ENCODE measurements around the gene PTPN1. TPM values are rescaled to one million over a fixed set of nuclear protein-coding genes. Genes with fewer than 3 reads are reported as not detected.

PTPN1 gene
- total RNA-seq, 4 donors from 2014 or later = 20.7 to 26.7 (median 23.7) TPM

DNA sequence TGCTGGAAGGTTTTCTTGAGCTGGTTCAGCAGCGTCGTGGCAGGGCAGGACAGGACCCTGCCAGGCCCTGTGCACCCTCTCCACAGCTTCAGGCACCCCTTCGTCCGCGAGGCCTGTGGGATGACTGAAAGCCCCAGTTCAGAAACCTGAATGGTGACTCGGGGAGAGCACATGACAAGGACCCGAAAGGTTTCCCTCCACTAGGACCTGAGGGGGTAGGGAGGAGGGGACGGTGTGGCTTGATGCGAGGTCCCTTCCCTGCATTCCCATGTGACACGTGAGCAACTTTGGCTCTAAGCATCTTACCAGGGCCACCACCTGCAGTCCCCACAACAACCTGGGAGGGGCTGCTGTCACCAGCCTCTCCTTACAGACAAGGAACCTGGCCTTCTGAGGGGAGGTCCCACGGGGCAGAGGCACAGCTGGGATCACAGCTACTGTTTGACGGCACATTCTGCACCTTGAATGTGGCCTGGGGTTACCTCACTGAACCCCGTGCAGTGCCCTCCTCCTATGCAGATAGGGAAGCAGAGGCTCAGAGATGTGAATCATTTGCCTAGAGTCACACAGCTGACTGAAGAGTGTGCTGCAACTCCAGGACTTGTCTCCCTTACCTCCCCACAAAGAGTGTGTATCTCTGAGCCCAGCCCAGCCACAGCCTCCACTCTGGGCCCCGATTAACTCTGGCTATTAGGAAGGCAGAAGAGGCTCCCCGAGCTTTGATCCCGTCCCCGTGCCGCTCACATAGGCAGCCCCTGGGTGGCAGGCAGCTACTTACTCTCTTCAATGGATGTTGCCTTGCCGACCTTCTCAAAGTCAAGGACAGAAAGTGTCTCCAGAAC lies 84.6 kb downstream of the PTPN1 start:
- WGBS, 2 donors = 48 to 57% methylated on average over 16 to 19 of the region's 19 CpGs
- H3K27me3 ChIP-seq = peaks cover 0 to 16% of the 10 kb centered on the region in 2 donors
- H3K36me3 ChIP-seq = peaks cover 0 to 1% (median 0%) of the 10 kb centered on the region in 3 donors
- H3K4me3 ChIP-seq = no peak overlapping the region
- DNase-seq (ENCODE audit: low spot score in 2 of 2) = no peak
- peaks cover 0 to 30% (median 2%) of the 10 kb centered on the region in 4 donors for H3K4me1 ChIP-seq
- TF ChIP-seq EP300 (IDR thresholded peaks at IDR 0.05) (no peak), POLR2A (IDR thresholded peaks at IDR 0.05) (no peak)
- TF ChIP-seq, protein P1, sequence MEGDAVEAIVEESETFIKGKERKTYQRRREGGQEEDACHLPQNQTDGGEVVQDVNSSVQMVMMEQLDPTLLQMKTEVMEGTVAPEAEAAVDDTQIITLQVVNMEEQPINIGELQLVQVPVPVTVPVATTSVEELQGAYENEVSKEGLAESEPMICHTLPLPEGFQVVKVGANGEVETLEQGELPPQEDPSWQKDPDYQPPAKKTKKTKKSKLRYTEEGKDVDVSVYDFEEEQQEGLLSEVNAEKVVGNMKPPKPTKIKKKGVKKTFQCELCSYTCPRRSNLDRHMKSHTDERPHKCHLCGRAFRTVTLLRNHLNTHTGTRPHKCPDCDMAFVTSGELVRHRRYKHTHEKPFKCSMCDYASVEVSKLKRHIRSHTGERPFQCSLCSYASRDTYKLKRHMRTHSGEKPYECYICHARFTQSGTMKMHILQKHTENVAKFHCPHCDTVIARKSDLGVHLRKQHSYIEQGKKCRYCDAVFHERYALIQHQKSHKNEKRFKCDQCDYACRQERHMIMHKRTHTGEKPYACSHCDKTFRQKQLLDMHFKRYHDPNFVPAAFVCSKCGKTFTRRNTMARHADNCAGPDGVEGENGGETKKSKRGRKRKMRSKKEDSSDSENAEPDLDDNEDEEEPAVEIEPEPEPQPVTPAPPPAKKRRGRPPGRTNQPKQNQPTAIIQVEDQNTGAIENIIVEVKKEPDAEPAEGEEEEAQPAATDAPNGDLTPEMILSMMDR (IDR thresholded peaks at IDR 0.05) = no peak
- no peaks in the 10 kb centered on the region for H3K9me3 ChIP-seq
- H3K27ac ChIP-seq = no peak overlapping the region

DNA sequence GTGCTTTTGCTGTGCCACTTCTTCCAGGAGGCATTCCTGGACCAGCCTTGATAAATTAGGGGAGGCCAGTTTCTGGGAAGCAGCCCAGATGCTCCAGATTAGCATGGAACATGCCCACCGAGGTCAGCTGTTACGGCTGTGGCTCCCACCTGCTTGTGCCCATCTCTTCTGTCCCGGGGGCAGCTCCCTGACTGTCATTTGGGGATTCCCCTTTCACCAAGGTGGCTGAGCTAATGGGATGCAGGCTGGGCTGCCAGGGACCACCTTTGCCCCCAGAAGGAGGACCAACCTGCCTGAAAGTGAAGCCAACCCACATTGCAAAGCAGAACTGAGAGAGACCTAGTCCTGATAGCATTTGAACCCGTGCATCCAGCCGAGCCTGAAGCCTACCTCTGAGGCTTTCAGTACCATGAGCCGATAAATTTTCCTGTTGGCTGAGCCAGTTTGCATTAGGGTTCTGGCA lies 85.3 kb downstream of the PTPN1 start:
- Histone ChIP-seq H3K27me3 (peaks cover 0 to 16% of the 10 kb centered on the region in 2 donors), H3K36me3 (no peaks in the 10 kb centered on the region), H3K4me3 (no peak overlapping the region), H3K9me3 (no peaks in the 10 kb centered on the region), H3K4me1 (peaks cover 0 to 30% (median 2%) of the 10 kb centered on the region in 4 donors), H3K27ac (no peak overlapping the region)
- TF ChIP-seq POLR2A (IDR thresholded peaks at IDR 0.05) = no peak
- TF ChIP-seq, protein P1 (IDR thresholded peaks at IDR 0.05) = no peak
- TF ChIP-seq EP300 (IDR thresholded peaks at IDR 0.05) = no peak
- DNase-seq (ENCODE audit: low spot score in 2 of 2) = no peak
- 66 to 72% methylated on average over 6 of the region's 6 CpGs for WGBS, 2 donors

DNA sequence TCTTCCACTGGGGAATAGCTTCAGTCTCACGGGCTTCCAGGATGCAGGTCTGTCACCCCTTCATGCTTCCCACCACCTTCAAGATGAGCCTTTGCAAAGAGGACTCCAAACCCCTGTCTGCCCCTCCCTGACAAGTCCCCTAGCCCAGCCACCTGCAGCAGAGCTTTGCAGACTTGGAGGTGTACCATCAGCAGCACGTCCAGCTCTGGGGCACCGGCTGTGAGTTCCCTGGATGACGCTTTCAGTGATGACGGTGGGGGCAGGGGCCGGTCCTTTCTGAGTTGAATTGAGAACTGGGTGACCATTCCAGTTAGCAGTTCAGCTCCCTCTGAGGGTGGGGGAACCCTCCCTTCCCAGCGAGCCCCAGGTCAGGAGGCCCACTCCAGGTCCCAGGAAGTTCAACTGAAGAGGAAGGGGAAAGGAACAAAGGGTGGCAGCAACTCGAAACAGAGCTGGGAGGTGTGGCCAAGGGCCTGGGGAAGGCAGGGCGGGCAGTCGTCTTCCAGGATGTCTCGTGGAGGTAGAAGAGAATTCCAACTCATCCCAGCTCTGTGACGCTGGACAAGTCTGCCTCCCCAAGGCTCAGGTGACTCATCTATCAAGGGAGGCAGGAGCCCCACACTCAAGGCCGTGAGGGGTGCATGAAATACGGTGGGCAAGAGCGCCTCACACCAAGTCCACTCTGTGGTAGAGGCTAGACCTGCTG lies 86.0 kb downstream of the PTPN1 start:
- TF ChIP-seq, protein P1 (IDR thresholded peaks at IDR 0.05) = no peak
- no peak overlapping the region for H3K27ac ChIP-seq
- H3K4me1 ChIP-seq = peaks cover 0 to 30% (median 2%) of the 10 kb centered on the region in 4 donors
- no peaks in the 10 kb centered on the region for H3K9me3 ChIP-seq
- H3K27me3 ChIP-seq = peaks cover 0 to 21% of the 10 kb centered on the region in 2 donors
- no peak overlapping the region for H3K4me3 ChIP-seq
- 32 to 42% methylated on average over 15 of the region's 15 CpGs for WGBS, 2 donors
- no peak for DNase-seq (ENCODE audit: low spot score in 2 of 2)
- H3K36me3 ChIP-seq = no peaks in the 10 kb centered on the region

DNA sequence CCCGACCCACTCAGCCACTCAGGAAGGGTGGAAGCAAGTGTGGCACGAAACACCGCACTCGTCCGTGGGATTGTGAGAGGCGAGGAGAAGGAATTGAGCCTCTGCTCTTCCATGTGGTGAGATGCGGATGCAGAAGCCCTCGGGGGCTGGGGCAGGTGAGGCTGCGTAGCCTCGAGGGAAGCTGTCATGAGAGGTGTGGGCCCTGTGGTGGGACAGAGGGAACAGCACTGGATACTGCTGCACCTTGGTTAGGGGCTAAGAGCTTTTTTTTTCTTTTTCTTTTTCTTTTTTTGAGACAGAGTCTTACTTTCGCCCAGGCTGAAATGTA lies 86.5 kb downstream of the PTPN1 start:
- 85 to 88% methylated on average over 11 of the region's 11 CpGs for WGBS, 2 donors
- Histone ChIP-seq H3K36me3 (no peaks in the 10 kb centered on the region), H3K4me3 (no peak overlapping the region), H3K4me1 (peaks cover 0 to 29% (median 2%) of the 10 kb centered on the region in 4 donors), H3K27me3 (peaks cover 0 to 22% of the 10 kb centered on the region in 2 donors), H3K9me3 (no peaks in the 10 kb centered on the region), H3K27ac (no peak overlapping the region)
- no peak for DNase-seq (ENCODE audit: low spot score in 2 of 2)
- TF ChIP-seq, protein P1 (IDR thresholded peaks at IDR 0.05) = no peak

DNA sequence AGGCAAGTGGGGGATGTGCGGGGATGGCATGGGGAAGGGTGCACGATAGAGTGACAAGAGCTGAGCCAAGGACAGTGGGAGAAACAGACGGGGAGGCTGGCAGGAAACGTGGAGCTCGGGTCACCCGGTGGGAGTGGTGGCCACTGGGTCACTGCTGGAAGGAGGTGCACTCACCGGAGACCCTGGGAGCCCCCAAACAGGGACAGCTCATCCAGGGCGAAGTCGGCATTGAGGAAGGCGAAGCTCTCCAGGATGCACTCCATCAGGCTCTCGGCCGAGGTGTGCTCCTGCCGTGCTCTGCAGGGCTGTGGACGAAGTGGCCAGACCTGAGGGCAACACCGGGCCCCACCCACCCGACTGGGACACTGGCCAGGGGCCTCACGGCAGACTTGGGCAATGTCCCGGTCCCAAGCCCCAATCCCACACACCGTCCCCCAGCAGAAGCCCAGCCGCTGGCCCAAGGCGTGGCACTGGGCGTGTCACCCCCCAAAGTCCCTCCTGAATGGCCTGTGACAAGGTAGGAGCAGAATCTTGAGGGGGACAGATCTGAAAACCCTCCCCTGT lies 87.3 kb downstream of the PTPN1 start:
- TF ChIP-seq, protein P1 (IDR thresholded peaks at IDR 0.05) = no peak
- no peak for TF ChIP-seq POLR2A (IDR thresholded peaks at IDR 0.05)
- TF ChIP-seq EP300 (IDR thresholded peaks at IDR 0.05) = no peak
- WGBS, 2 donors = 83 to 86% methylated on average over 14 to 15 of the region's 22 CpGs
- DNase-seq (ENCODE audit: low spot score in 2 of 2) = no peak
- H3K27me3 ChIP-seq = peaks cover 0 to 22% of the 10 kb centered on the region in 2 donors
- H3K4me1 ChIP-seq = peaks cover 0 to 25% (median 0%) of the 10 kb centered on the region in 4 donors
- H3K36me3 ChIP-seq = peaks cover 0 to 6% (median 0%) of the 10 kb centered on the region in 3 donors
- H3K4me3 ChIP-seq = no peak overlapping the region
- no peaks in the 10 kb centered on the region for H3K9me3 ChIP-seq
- H3K27ac ChIP-seq = no peak overlapping the region
